ENCODE measurements around the gene TNFAIP8L2. TPM values are rescaled to one million over a fixed set of nuclear protein-coding genes. Genes with fewer than 3 reads are reported as not detected.

The TNFAIP8L2 gene
- total RNA-seq, 1 experiment from 2014 or later = not detected

GRCh38 chr1:151134991-151135390, 21.5 kb upstream of the TNFAIP8L2 start:
- Histone ChIP-seq H3K27me3 (ENCODE audit: insufficient read depth, low read length) (no peaks in the 10 kb centered on the region), H3K9me3 (ENCODE audit: control insufficient read depth in 1 of 2, insufficient read depth in 1 of 2, low read depth in 1 of 2, low read length in 2 of 2) (no peaks in the 10 kb centered on the region), H3K4me2 (ENCODE audit: low read length) (no peak overlapping the region), H4K20me1 (ENCODE audit: insufficient read depth) (no peaks in the 10 kb centered on the region), H3K4me1 (ENCODE audit: control insufficient read depth in 1 of 2, insufficient read depth in 2 of 2, low read length in 2 of 2) (no peaks in the 10 kb centered on the region), H3K9me2 (ENCODE audit: insufficient read depth) (no peaks in the 10 kb centered on the region), H2AFZ (ENCODE audit: low read depth, low read length, poor library complexity, severe bottlenecking) (no peak overlapping the region), H3K9ac (ENCODE audit: low read length) (no peak overlapping the region), H3K79me2 (ENCODE audit: insufficient read depth, low read length) (no peaks in the 10 kb centered on the region), H3K27ac (ENCODE audit: low read depth, low read length) (no peak overlapping the region), H3K4me3 (replicated peaks in 1 of 2; ENCODE audit: low read depth in 1 of 2, low read length in 2 of 2) (no peak overlapping the region), H3K36me3 (ENCODE audit: control insufficient read depth in 1 of 2, insufficient read depth in 2 of 2, low read length in 2 of 2) (no peaks in the 10 kb centered on the region)
- ATAC-seq (no peak; the same call in 1 of the 2 replicates), DNase-seq (ENCODE audit: low read depth, low spot score) (no peak)
- BruUV-seq (replicated peaks) = no TSS peak
- ChIA-PET RAD21 (ENCODE audit: low non-redundant PET in 1 of 2, low total read pairs in 2 of 2, uncharacterized antibody in 2 of 2, unreplicated experiment in 2 of 2) (no interaction called here), CTCF (no interaction called here), POLR2A (no interaction called here)
- intact Hi-C loops (cut with micrococcal nuclease) = no loop called here
- TF ChIP-seq RAD21 (IDR thresholded peaks at IDR 0.05; ENCODE audit: low read depth) (no peak), MAX (IDR thresholded peaks at IDR 0.05) (no peak), REST (IDR thresholded peaks at IDR 0.05; ENCODE audit: low read depth) (no peak), ZNF274 (IDR thresholded peaks at IDR 0.05; ENCODE audit: low read depth, low read length) (no peak), EGR1 (IDR thresholded peaks at IDR 0.05; ENCODE audit: low read depth) (no peak), YY1 (IDR thresholded peaks at IDR 0.05; ENCODE audit: extremely low read depth, insufficient replicate concordance, low read depth, low read length) (no peak)
